Stomach (tissue), 9 donors: Measurements from ENCODE around the gene ZNF688. TPM values are rescaled to one million over a fixed set of nuclear protein-coding genes. Genes with fewer than 3 reads are reported as not detected.

Experiments used
- DNase-seq, 2 donors: peaks; one replicate each; pipeline versions ENCODE4 v3.0.0 to v3.0.0-alpha.2; 2013 to 2019
- H3K27ac ChIP-seq, 5 donors: fragments of 200-600 bp in 4 of 5; sonication (generic) in 4 of 5; one replicate each; pipeline ENCODE4 v1.5.1; 2013 to 2019; ENCODE audit warnings: mild to moderate bottlenecking in 1 of 5, moderate library complexity in 1 of 5
- H3K27me3 ChIP-seq, 3 donors: fragments of 200-600 bp; sonication (generic); one replicate each; pipeline ENCODE4 v1.5.1; 2017 to 2019; ENCODE audit warnings: mixed run types in 1 of 3
- H3K36me3 ChIP-seq, 4 donors: fragments of 200-600 bp; sonication (generic); 1 replicate in 3 of 4; 2 replicates in 1 of 4; pipeline ENCODE4 v1.5.1; 2016 to 2019
- H3K4me1 ChIP-seq, 4 donors: fragments of 200-600 bp; sonication (generic); one replicate each; pipeline ENCODE4 v1.5.1; 2016 to 2019
- H3K4me3 ChIP-seq, 4 donors: fragments of 200-600 bp; sonication (generic) in 3 of 4; one replicate each; pipeline ENCODE4 v1.5.1; 2016 to 2019; ENCODE audit warnings: mild to moderate bottlenecking in 1 of 4
- H3K9me3 ChIP-seq, 4 donors: fragments of 200-600 bp; sonication (generic); one replicate each; pipeline ENCODE4 v1.5.1; 2016 to 2019
- EP300 ChIP-seq: sonication (generic); formaldehyde crosslinking; IDR thresholded peaks from one replicate; pipeline ENCODE4 v1.6.1; 2017; ENCODE audit warnings: antibody characterized with exemption
- POLR2A ChIP-seq, 4 donors: fragments of 450-650 bp; IDR thresholded peaks; one replicate each; pipeline ENCODE4 v1.6.1; 2016; ENCODE audit warnings: antibody characterized with exemption in 4 of 4, control low read depth in 2 of 4, mild to moderate bottlenecking in 1 of 4, moderate library complexity in 1 of 4
- POLR2AphosphoS5 ChIP-seq, 3 donors: sonication (generic); formaldehyde crosslinking; IDR thresholded peaks; one replicate each; pipeline ENCODE4 v1.6.1; 2016; ENCODE audit warnings: antibody characterized with exemption in 3 of 3
- WGBS, 5 donors: extraction: QIAGEN DNeasy Blood & Tissue Kit in 3 of 5; methylation state at CpG; one replicate each; pipeline versions ENCODE4 v1.1.5 to v1.1.7; 2013 to 2018; 5-methylcytosine and 5-hydroxymethylcytosine counted together
- intact Hi-C: fragments of 100-400 bp; cut with DNase I; formaldehyde crosslinking; loops from one replicate; pipeline ENCODE4 v1.15.1; 2023; ENCODE audit warnings: low total_unique reads
- polyA plus RNA-seq, 3 donors: library from polyadenylated mRNA; stranded (reverse); fragments of 200-250 nt; gene quantifications; one replicate each; pipeline ENCODE4 v1.2.3, GENCODE V29; 2013
- total RNA-seq, 5 donors: library from RNA; depleted of rRNA; stranded (reverse); fragments of >200 nt; gene quantifications; one replicate each; pipeline versions ENCODE4 v1.1.0 to v1.2.3, GENCODE V29; 2014 to 2016
- TF ChIP-seq, protein P1 (sequence below), 7 experiments: fragments of 450-650 bp in 4 of 7; fragments of 200-600 bp in 3 of 7; sonication (generic) in 3 of 7; IDR thresholded peaks; one replicate each; pipeline ENCODE4 v1.5.1; 2016 to 2019; ENCODE audit warnings: antibody characterized with exemption in 7 of 7, control low read depth in 2 of 7, mild to moderate bottlenecking in 1 of 7
- donor health status: healthy with polysubstance abuse.
- donor health status: Bipolar disorder and iron deficiency.
- donor health status: healthy.

ZNF688 gene
- total and polyA plus RNA-seq, 8 donors: 9.4 to 123 (median 22.0) TPM

DNA sequence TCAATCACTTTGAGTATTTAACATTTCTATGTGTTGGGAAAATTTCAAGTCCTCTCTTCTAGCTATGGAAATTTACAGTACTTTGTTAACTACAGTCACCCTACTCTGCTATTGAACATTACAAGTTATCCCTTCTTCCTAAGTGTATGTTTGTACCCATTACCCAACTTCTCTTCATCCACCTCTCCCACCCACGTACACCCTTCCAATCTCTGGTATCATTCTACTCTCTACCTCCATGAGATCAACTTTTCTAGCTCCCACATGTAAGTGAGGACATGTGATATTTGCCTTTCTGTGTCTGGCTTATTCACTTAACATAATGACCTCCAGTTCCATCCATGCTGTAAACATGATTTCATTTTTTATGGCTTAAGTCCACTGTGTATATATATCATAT is 3.2 kb upstream of the ZNF688 start:
- peaks cover 19 to 39% (median 25%) of the 10 kb centered on the region in 4 donors for H3K4me1 ChIP-seq
- no peaks in the 10 kb centered on the region for H3K27me3 ChIP-seq
- intact Hi-C loops: no loop called here
- DNase-seq: no peak
- H3K27ac ChIP-seq: no peak overlapping the region
- TF ChIP-seq EP300 (no peak), POLR2AphosphoS5 (IDR thresholded peaks at IDR 0.05) (no peak), POLR2A (IDR thresholded peaks at IDR 0.05) (no peak)
- TF ChIP-seq, protein P1, sequence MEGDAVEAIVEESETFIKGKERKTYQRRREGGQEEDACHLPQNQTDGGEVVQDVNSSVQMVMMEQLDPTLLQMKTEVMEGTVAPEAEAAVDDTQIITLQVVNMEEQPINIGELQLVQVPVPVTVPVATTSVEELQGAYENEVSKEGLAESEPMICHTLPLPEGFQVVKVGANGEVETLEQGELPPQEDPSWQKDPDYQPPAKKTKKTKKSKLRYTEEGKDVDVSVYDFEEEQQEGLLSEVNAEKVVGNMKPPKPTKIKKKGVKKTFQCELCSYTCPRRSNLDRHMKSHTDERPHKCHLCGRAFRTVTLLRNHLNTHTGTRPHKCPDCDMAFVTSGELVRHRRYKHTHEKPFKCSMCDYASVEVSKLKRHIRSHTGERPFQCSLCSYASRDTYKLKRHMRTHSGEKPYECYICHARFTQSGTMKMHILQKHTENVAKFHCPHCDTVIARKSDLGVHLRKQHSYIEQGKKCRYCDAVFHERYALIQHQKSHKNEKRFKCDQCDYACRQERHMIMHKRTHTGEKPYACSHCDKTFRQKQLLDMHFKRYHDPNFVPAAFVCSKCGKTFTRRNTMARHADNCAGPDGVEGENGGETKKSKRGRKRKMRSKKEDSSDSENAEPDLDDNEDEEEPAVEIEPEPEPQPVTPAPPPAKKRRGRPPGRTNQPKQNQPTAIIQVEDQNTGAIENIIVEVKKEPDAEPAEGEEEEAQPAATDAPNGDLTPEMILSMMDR (IDR thresholded peaks at IDR 0.05): no peak
- H3K4me3 ChIP-seq: no peak overlapping the region
- H3K9me3 ChIP-seq: no peaks in the 10 kb centered on the region
- peaks cover 3 to 31% (median 29%) of the 10 kb centered on the region in 4 donors for H3K36me3 ChIP-seq
- WGBS, 5 donors: 31 to 58% (median 46%) methylated on average over 1 of the region's 1 CpG

DNA sequence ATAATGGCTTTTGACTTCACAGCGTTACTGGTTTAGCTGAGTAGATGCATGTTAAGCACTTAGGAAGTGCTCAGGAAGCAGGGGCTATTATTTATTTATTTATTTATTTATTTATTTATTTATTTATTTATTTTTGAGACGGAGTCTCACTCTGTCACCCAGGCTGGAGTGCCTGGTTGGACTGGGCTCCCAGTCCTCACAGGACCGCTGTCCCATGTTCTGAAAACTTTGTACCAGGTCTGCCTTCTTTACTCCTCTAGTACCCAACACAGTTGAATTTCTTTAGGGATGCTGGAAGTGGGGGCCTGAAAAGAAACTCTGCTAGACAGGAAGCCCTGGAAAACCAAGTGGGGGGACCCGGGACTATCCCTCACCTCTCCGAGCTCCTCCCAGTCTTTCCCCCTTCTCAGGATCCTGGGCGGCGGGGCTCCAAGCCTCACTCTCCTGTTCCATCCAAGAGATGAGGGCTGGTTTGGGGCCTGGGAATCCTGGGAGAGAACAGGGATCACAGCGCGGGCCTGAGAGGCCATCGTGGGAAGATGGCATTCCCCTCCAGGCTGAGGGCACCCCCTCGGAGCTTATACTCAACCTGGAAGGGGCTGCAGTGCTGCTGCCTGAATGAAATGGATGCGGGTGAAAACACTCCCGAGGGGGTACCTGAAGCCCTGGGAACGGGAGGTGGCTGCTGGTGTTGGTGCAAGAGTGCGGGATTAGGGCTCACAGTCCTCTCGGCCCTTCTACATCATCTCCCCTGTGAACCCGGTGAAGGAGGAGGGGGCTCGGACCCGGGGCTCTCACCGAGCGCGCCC is 674 bp downstream of the ZNF688 start:
- H3K27ac ChIP-seq: peak overlapping the region; percentile 92 to 99 (median 96)
- H3K27me3 ChIP-seq: no peaks in the 10 kb centered on the region
- TF ChIP-seq POLR2A (IDR thresholded peaks at IDR 0.05): no peak
- TF ChIP-seq, protein P1 (IDR thresholded peaks at IDR 0.05): no peak
- TF ChIP-seq POLR2AphosphoS5 (IDR thresholded peaks at IDR 0.05): no peak
- TF ChIP-seq EP300: no peak
- peaks cover 0 to 5% (median 2%) of the 10 kb centered on the region in 4 donors for H3K36me3 ChIP-seq
- 6 to 23% (median 7%) methylated on average over 7 to 22 of the region's 22 CpGs for WGBS, 5 donors
- intact Hi-C loops: no loop called here
- peaks cover 19 to 58% (median 25%) of the 10 kb centered on the region in 4 donors for H3K4me1 ChIP-seq
- peak overlapping the region; percentile 64 to 81 (median 79) for H3K4me3 ChIP-seq
- no peaks in the 10 kb centered on the region for H3K9me3 ChIP-seq
- DNase-seq: peak; percentile 28 to 70

DNA sequence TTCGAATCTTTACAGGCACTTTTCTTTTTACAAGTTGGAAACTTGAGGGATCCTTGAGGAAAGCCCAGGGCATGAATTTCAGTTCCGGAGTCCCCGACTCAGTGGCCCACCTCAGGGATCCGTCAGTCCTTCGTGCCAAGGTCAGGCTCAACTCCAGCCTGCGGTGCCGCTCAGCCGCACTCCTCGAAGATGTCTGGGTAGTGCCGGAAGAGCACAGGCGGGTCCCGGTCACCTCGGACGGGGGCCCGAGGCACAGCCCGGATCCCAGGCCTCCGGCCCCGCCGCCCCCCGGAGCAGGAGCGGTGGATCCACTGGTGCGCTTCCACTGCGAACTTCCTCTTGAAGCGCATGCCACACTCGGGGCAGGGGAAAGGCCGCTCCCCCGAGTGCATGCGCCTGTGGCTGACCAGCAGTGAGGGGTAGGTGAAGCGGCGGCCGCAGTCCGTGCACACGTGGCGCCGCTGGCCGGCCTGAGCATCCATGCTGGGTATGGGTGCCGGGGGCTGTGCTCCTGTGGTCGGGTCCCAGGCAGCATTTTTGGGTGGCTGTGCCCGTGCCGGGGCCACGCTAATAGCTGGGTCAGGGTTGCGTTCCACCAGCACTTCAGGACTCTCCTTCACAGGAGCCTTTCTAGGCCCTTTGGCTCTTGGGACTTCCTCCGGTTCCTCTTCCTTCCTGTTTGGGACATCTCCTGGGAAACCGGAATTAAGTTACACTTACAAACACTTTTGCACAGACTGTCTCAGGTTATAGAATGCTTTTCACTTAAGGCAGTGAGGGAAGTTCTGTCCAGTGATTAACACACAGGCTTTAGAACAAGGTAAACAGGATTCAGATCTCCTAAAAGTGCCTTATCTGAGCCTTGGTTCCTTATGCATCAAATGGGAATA is 1.5 kb downstream of the ZNF688 start:
- no peaks in the 10 kb centered on the region for H3K27me3 ChIP-seq
- H3K27ac ChIP-seq: peak overlapping the region in 4 of 5 donors; percentile 92 to 99 (median 96)
- H3K4me3 ChIP-seq: peak overlapping the region in 3 of 4 donors; percentile 77 to 81 (median 81)
- TF ChIP-seq POLR2A (IDR thresholded peaks at IDR 0.05) (no peak), POLR2AphosphoS5 (IDR thresholded peaks at IDR 0.05) (no peak), EP300 (no peak)
- 76 to 88% (median 86%) methylated on average over 11 to 44 of the region's 44 CpGs for WGBS, 5 donors
- H3K4me1 ChIP-seq: peaks cover 19 to 53% (median 25%) of the 10 kb centered on the region in 4 donors
- H3K9me3 ChIP-seq: no peaks in the 10 kb centered on the region
- DNase-seq: no peak
- peaks cover 0 to 5% (median 2%) of the 10 kb centered on the region in 4 donors for H3K36me3 ChIP-seq
- intact Hi-C loops: loop anchor here (10.0 kb wide), 1 partner anchor 85 kb away; the partner anchor contains the start of genes FBRS and PRR14

DNA sequence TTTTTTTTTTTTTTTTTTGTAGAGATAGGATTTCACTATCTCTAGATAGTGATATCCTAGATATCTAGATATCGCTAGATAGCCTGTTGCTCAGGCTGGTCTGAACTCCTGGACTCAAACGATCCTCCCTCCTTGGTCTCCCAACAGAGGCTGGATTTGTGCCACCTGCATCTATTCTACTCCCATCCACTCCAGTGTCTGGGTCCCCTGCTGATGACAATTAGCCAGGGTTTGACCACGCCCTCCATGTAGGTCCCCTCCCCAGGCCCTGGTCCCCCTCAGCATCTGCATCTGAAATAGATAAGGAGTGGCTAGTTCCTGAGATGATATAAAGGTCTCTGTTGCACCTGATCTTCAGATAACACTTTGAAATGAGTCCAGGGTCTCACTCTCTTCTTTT is 2.2 kb downstream of the ZNF688 start:
- Histone ChIP-seq H3K4me3 (no peak overlapping the region), H3K4me1 (peaks cover 19 to 50% (median 25%) of the 10 kb centered on the region in 4 donors), H3K27me3 (no peaks in the 10 kb centered on the region), H3K9me3 (no peaks in the 10 kb centered on the region), H3K36me3 (peaks cover 0 to 5% (median 2%) of the 10 kb centered on the region in 4 donors), H3K27ac (no peak overlapping the region)
- intact Hi-C loops: loop anchor here (10.0 kb wide), 1 partner anchor 86 kb away; the partner anchor contains the start of genes FBRS and PRR14
- WGBS, 5 donors: 90 to 93% (median 91%) methylated on average over 3 of the region's 3 CpGs
- no peak for DNase-seq
- no peak for TF ChIP-seq POLR2A (IDR thresholded peaks at IDR 0.05)
- no peak for TF ChIP-seq POLR2AphosphoS5 (IDR thresholded peaks at IDR 0.05)
- no peak for TF ChIP-seq EP300
- TF ChIP-seq, protein P1 (IDR thresholded peaks at IDR 0.05): no peak
